HuH-7.5 (cell line): Measurements from ENCODE around the gene ZNF654.
"Not testable (repeated sequence)": the region's sequence is repeated elsewhere in the genome, so short reads cannot be mapped to it uniquely, and the experiment has no call there.

Experiments
- DNase-seq: peaks from one replicate; pipeline ENCODE4 v3.0.0; 2011; ENCODE audit warnings: low spot score

ZNF654 gene

DNA sequence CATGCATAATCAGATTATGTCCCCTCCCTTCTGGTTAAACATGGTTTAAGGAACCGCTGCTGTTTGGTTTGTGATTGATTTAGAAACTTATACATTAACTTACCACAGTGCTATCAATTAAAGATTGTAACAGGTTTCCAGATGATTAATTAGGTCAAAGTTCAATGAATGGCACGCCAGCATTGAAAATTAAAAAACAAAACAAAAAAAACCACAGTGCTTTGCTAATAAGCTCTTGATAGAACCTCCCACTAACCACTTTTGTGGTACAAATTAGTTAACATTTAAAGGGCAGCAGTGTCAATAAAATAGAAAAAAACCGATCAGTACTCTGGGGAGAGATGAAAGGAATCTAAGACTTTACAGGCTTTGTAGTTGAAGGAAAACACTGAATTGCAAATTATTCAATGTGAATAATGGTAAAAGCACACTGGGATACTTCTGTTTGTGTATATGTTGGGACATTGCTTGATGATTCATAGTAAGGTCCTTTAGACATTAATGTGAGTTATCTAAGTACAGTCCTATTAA, 83.1 kb downstream of the ZNF654 start:
- DNase-seq = no peak

DNA sequence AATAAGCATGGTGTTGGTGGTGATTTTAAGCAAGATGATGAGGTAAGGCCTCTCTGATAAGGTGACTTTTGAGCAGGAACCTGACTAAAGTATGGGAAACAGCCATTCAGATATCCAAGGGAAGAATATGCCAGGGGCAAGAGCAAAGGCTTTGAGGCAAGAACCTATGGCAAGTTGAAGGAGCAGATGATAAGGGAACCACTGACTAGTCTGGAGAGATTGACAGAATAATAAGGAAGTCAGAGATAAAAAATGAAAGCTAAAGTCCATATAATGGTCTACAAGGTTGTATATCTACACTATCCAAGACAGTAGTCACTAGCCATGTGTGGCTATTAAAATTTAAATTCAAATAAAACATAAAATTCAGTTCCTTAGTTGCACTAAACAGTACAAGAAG, 88.2 kb downstream of the ZNF654 start:
- DNase-seq = no peak

DNA sequence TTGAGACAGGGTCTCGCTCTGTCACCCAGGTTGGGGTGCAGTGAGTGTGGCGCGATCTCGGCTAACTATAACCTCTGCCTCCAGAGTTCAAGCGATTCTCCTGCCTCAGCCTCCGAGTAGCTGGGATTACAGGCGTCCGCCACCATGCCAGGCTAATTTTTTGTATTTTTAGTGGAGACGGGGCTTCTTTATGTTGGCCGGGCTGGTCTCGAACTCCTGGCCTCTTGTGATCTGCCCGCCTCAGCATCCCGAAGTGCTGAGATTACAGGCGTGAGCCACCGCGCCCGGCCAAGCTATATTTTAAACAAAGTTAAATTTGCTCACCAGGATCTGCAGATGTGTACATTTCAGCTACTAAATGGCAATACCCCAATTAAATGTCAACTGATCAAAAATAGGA, 89.6 kb downstream of the ZNF654 start:
- no peak for DNase-seq

DNA sequence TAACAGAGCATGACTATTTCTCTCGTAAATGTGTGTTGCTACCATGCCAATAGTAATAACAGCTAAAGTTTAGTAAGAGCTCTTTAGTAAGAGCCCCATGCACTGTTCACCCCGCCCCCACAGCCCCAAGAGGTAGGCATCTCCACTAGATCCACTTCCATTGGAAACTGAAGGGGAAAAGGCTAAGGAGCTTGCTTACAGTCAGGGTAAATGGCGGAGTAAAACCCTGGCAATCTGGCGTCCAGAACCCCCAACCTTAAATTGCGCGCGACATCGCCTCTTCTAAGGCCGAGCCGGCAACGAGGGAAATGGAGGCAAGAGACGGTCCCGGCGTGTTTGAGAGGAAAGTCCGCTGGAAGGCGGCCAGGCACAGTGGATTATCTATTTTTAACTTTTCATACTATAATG, 90.0 kb downstream of the ZNF654 start:
- DNase-seq = peak; percentile 8

DNA sequence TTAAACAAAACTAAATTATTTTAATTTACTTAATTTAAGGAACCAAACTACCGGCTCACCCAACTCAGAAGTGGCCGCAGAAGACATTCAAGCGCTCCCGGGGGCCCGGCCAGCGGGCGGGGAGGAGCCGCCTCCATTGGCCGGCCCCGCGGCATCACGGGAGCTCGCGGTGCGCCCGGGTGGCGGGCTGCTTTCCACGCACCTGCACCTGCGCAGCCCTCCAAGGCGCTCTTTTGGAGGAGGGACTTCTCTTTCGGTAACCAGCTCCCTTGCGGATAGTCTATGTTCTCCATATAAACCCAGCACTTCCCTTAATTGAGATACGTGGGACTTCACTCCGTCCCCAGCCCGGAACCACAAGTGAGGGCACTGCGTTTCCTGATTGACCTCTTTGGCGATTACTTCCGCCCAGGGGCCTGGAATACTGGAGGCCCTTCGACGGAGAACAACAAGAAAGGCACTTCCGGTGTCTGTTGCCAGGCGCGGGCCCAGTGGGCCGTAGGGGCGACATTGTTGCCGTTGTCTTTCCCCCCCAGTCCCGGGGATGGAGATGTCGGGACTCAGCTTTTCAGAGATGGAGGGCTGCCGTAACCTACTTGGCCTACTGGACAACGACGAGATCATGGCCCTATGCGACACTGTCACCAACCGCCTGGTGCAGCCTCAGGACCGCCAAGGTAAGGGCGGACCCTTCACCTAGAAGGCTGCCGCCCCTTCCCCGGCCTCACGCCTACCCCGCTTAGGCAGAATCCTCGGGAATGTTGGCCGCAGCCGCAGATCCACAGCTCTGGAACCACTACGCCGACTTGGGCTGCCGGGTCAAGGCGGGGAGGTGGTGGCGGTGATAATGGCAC, 90.7 kb downstream of the ZNF654 start, which contains the start of gene C3orf38:
Gene C3orf38 (plus strand): TSS at position 451 of the 854 bp plus-strand sequence. CDS start 94 bp downstream, at position 545.
- peak; percentile 55 for DNase-seq

DNA sequence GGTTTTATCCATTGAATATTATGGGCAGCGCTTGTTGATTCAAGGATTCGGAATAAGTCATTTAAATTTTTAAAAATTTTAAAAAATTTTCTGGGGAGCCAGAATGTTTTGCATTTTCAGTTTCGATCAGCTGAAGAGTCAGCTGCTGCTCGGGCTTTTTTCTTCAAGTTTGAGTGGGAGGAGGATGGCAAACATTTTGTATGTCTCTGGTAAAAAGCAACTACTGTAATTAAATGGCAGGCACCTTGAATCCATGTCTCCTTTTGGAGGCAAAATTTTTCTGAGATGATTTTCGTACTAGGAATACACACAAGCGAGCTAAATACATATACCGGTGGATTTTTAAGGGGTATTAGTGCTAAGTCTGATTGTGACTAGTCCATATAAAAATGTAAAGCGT, 91.3 kb downstream of the ZNF654 start:
- DNase-seq = no peak

DNA sequence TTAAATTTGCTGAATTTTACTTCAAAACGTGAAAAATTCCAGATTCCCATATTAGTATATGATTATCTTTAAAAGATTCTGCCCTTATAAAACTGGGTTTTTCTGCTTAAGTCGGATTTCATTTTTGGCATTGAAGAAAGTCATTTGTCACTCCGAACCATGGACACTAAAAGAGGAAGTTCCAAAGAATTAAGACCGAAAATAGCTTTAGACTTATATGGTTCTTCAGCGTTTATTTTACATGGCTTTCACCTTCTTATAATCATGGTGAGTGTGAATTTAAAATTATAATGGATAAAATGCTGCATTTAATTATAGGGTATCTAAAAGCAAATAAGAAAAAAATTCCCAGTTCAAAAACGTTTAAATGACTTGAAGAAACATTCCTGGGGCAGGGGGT, 91.8 kb downstream of the ZNF654 start:
- DNase-seq = no peak

DNA sequence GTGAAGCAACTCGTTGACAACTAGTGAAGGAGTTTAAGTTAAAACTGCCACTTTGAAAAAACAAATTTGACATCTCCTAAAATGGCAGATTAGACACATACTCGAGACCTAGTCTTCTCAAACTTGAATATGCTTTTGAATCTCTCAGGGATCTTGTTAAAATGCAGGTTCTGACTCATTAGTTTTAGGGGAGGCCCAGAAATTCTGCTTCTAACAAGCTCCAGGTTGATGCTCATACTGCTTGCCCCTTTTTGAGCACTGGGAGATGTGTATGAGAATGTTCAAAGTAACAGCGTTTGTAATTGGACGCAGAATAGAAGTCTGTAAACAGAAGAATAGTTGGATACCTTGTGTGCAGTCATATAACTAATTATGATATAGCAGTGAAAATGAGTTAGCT, 92.3 kb downstream of the ZNF654 start:
- no peak for DNase-seq

DNA sequence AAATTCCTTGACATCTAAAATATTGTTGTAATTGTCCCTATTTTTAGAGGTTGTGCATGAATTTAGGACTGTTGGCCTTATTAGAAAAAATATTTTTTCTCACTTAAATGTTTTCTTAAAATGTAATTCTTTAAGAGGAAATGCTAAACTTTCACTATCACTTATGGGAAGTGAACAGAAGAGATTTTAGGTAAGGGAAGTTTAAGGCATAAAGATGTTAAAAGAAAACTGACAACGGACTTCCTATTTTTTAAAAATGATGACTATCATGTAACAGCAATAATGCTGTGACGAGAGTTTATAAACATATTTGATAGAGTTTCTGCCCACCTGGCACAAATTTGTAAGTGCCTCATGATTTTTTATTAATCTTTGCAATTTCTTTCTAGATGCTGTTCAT, 93.8 kb downstream of the ZNF654 start:
- DNase-seq = no peak

DNA sequence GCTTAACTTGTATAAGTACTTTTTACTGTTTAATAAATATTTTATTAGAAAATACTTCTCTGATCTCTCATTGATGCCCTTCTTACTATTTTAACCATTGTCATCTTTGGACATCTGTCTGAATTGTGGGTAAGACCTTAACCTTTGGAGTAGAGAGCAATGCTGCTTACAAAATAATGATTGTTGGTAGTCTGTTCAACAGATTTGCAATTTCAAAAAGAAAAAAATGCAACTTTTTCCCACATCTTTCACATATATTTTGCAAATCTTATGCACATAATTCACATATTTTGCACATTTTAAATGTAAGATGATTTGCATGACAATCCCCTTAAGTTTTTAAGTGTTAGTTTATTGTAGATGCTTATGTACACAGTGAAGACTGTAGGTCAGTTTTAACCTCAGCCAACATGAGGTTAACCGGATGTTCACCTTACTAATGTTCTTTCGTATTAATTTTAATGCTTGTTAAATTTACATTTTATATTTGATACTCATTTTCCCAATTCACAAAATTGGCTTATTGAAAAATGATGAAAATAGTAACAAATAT, 107.4 kb downstream of the ZNF654 start:
- DNase-seq = no peak

DNA sequence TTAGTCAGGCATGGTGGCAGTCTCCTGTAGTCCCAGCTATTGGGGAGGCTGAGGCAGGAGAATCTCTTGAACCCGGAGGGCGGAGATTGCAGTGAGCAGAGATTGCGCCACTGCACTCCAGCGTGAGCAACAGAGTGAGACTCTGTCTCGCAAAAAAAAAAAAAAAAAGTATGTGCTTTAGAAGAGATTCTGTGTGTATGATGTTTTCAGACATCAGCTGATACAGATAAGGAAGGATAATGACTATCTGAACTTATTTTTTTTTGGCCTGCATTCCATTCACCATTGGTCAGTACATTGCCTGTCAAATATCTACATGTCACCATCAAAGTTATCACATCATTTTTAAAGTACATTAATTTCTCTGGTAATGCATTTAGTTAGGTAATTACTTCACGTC, 108.1 kb downstream of the ZNF654 start:
- DNase-seq = no peak

DNA sequence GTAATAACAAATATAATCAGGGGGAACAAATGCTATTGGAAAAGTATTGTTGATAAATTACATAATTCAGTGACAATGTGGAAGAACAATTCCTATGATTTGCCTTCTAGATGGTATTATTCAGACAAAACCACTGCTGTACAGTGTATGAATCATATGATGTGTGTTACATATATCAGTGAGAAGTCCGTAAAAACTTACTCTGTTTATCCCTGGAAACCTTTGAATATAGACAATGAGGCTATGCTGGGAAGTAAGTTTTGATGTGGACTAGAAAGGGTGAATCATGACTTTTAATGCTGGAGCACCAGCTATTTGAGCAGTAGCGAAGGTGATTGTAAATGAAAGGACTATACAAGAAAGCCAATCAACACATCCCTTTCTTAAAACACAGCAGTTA, 108.6 kb downstream of the ZNF654 start:
- no peak for DNase-seq

DNA sequence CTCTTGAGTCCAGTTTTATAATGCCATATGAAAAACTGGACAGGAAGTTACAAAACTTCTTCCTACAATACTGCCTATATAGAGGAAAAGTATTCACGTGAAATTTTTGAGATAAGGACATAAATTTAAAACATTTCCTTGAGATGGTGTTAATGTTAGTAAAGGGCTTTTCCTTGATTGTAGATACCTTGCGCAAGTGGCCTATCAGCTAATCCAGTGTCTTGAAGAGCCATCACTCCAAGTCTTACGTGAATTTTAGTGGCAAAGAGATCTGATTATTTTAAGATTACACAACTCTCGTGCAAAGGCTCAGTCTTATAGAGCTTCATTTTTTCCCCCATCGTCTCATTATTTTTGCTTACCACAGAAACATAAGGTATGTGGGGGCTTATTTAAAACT, 109.1 kb downstream of the ZNF654 start:
- DNase-seq = no peak

DNA sequence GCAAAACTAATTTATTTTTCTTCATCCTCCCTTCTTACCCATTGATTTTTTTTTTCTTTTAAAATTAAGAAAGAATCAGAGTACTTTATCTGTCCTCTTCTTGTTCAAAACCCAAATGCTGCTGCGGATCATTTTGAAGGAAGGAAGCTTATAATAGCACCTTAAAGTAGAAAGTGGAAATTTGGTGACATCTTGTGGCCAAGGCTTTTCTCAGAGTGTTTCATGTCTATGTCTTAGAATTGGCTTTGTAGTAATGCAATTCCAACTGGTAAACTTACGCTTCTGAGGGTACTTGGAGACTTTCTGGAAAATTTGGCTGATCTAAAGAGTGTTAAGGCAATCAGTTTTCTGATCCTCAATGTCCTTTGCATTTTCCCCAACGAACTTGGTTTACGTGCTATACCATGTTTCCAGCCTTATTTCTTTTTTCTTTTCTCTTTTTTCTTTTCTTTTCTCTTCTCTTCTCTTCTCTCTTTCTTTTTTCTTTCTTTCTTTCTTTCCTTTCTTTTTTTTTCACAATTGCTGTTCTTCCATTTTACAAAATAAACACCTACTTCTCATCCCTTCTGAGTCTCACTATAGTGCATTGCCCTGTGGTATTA, 121.4 kb downstream of the ZNF654 start:
- no peak for DNase-seq

DNA sequence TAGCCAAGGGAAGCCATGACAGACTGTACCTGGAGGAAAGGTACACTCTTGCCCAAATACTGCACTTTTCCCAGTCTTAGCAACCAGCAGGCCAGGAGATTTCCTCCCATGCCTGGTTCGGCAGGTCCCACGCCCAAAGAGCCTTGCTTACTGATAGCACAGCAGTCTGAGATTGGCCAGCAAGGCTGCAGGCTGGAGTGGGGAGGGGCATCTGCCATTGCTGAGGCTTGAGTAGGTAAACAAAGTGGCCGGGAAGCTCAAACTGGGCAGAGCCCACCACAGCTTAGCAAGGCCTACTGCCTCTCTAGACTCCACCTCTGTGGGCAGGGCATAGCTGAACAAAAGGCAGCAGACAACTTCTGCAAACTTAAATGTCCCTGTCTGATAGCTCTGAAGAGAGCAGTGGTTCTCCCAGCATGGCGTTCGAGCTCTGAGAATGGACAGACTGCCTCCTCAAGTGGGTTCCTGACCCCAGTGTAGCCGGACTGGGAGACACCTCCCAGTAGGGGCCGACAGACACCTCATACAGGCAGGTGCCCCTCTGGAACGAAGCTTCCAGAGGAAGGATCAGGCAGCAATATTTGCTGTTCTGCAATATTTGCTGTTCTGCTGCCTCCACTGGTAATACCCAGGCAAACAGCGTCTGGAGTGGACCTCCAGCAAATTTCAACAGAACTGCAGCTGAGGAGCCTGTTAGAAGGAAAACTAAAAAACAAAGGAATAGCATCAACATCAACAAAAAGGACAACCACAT, 123.3 kb downstream of the ZNF654 start:
- not testable (repeated sequence) for DNase-seq

DNA sequence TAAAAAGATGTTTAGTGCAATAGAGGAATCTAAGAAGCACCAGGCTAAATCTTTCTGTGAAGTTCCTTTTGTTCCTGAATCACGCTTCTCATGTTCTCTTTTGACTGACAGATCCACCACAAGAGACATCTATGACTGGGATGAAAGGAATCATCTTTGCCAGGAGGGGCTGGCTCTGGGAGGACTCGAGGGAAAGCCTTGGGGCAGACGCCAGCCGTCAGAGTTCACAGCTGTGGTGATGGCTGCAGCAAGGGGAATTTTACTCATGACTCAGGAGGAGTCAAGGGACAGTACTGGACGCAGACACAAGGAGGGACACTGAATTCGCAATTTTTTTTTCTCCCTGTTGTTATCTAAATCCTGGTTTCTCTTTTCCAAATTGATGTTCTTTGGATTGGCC, 129.4 kb downstream of the ZNF654 start:
- DNase-seq = no peak

DNA sequence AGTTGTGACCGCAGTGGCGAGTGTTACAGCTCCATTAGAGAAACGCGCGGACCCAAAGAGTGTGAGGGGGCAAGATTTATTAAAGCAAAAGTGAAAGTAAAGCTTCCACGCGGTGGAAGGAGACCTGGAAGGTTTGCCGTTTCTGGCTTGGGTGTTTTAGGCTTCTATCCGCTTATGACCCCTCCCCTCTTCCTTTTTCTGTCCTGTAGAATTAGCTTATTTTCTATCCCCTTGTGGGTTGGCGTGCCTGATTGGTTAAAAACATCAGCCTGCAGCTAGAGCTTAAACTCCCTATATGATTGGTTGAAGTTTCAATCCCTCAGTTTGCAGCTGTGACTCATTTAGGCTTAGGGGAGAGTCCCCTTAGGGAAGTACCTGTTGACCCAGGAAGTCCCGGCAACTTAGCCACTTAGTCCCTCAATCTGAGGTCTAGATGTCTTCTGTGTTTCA, 130.3 kb downstream of the ZNF654 start:
- DNase-seq = no peak

DNA sequence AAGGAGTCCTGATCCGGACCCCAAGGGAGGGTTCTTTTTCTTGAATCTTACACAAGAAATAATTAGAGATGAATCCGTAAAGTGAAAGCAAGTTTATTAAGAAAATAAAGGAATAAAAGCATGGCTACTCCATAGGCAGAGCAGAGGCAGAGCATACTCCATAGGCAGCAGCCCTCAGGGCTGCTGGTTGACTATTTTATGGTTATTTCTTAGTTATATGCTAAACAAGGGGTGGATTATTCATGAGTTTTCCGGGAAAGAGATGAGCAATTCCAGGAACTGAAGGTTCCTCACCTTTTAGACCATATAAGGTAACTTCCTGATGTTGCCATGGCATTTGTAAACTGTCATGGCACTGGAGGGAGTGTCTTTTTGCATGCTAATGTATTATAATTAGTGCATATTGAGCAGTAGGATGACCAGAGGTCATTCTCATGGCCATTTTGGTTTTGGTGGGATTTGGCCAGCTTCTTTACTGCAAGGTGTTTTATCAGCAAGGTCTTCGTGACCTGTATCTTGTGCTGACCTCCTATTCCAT, 132.9 kb downstream of the ZNF654 start:
- DNase-seq = no peak

DNA sequence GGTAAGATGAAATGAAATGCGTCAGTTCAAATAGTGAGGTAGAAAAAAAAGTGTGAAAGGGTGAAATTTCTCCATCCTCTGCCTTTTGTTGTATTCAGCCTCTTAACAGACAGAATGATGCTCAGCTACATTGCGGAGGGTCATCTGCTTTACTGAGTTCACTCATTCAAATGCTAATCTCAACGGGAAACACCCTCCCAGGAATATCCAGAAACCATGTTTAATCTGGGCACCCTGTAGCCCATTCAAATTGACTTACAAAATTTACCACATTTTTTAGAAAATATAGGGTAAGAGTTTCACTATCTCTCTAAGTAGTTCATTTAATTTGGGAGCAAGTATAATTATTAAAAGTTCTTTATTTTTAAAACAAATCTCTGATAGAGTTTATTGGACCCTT, 133.6 kb downstream of the ZNF654 start:
- DNase-seq = no peak
